Caco-2 (cell line): ENCODE measurements around the gene ABCA3. TPM values are rescaled to one million over a fixed set of nuclear protein-coding genes. Genes with fewer than 3 reads are reported as not detected.

ENCODE experiments used
- BruUV-seq: library from RNA; stranded (reverse); fragments of 400-500 nt; replicated peaks from 2 replicates; lab custom pipeline; 2021; lab: Mats Ljungman, UMichigan
- CTCF ChIA-PET: fragments of 300-600 bp; sonication (Branson Sonifier 250); formaldehyde crosslinking; loops from one replicate; lab custom pipeline; 2022; ENCODE audit warnings: antibody characterized with exemption; lab: Charles Lee
- POLR2A ChIA-PET: fragments of 300-600 bp; sonication (Branson Sonifier 250); formaldehyde crosslinking; loops from one replicate; lab custom pipeline; 2022; ENCODE audit warnings: antibody characterized with exemption; lab: Charles Lee
- DNase-seq, 2 experiments: peaks; one replicate each; pipeline versions ENCODE4 v3.0.0 to v3.0.0-alpha.2; 2020 to 2022
- H3K27me3 ChIP-seq: replicated peaks from 2 replicates; pipeline ENCODE4 v1.6.0; 2011; ENCODE audit warnings: low read length; ENCODE audit not compliant: control insufficient read depth, insufficient read depth
- H3K36me3 ChIP-seq: 2 replicates; pipeline ENCODE4 v1.5.1; 2011; ENCODE audit warnings: low read length; ENCODE audit not compliant: control insufficient read depth, insufficient read depth
- H3K4me1 ChIP-seq: fragments of 250-450 bp; sonication (Bioruptor Pico); 2 replicates; pipeline ENCODE4 v1.5.1; 2020; ENCODE audit warnings: mild to moderate bottlenecking
- H3K4me3 ChIP-seq: 2 replicates; pipeline ENCODE4 v1.5.1; 2011; ENCODE audit warnings: low read depth, mild to moderate bottlenecking, control low read depth, low read length
- H3K9me3 ChIP-seq: fragments of 250-450 bp; sonication (Bioruptor Pico); 2 replicates; pipeline ENCODE4 v1.5.1; 2020; ENCODE audit warnings: mild to moderate bottlenecking, moderate library complexity
- H3K27ac Mint-ChIP-seq: one replicate; pipeline ENCODE4 v1.8.0; 2022; ENCODE audit warnings: mixed read lengths; ENCODE audit not compliant: unreplicated experiment
- H3K27me3 Mint-ChIP-seq: one replicate; pipeline ENCODE4 v1.8.0; 2022; ENCODE audit warnings: mixed read lengths; ENCODE audit not compliant: insufficient read depth, unreplicated experiment
- H3K36me3 Mint-ChIP-seq: one replicate; pipeline ENCODE4 v1.8.0; 2022; ENCODE audit warnings: mild to moderate bottlenecking, mixed read lengths; ENCODE audit not compliant: insufficient read depth, unreplicated experiment
- H3K4me1 Mint-ChIP-seq: one replicate; pipeline ENCODE4 v1.8.0; 2022; ENCODE audit warnings: low read depth, mixed read lengths; ENCODE audit not compliant: unreplicated experiment
- H3K4me3 Mint-ChIP-seq: one replicate; pipeline ENCODE4 v1.8.0; 2022; ENCODE audit warnings: mild to moderate bottlenecking, moderate library complexity, mixed read lengths; ENCODE audit not compliant: unreplicated experiment
- H3K9me3 Mint-ChIP-seq: one replicate; pipeline ENCODE4 v1.8.0; 2022; ENCODE audit warnings: mixed read lengths; ENCODE audit not compliant: unreplicated experiment
- CTCF ChIP-seq, 2 experiments: fragments of 200-600 bp in 1 of 2; IDR thresholded peaks; 1 replicate in 1 of 2; 2 replicates in 1 of 2; pipeline versions ENCODE4 v1.5.1 to v1.8.0; 2011 to 2022; ENCODE audit warnings: antibody characterized with exemption in 1 of 2, control low read depth in 1 of 2, inconsistent platforms in 1 of 2, low read depth in 1 of 2, low read length in 1 of 2, mild to moderate bottlenecking in 1 of 2, moderate library complexity in 1 of 2; ENCODE audit not compliant: insufficient read depth in 1 of 2, severe bottlenecking in 1 of 2, unreplicated experiment in 1 of 2
- intact Hi-C: fragments of 100-400 bp; cut with micrococcal nuclease; formaldehyde crosslinking; loops from one replicate; pipeline ENCODE4 v1.10.0; 2022; ENCODE audit not compliant: unreplicated experiment
- total RNA-seq: library from RNA; stranded (reverse); gene quantifications from 2 replicates; pipeline ENCODE4 v1.2.3, GENCODE V29; 2022

The ABCA3 gene
- total RNA-seq, 1 experiment from 2014 or later = 16.1 TPM

GRCh38 chr16:2337431-2338296, 2.9 kb downstream of the ABCA3 start:
- Histone ChIP-seq H3K36me3 (no peaks in the 10 kb centered on the region), H3K9me3 (no peaks in the 10 kb centered on the region), H3K4me1 (0 out of 2 replicates have a peak, but pooled peaks cover 3% of the 10 kb centered on the region), H3K27me3 (no peaks in the 10 kb centered on the region), H3K4me3 (no peak overlapping the region)
- H3K9me3 Mint-ChIP-seq = no peaks in the 10 kb centered on the region
- H3K27ac Mint-ChIP-seq = no peak overlapping the region
- BruUV-seq = no TSS peak
- peaks cover 3% of the 10 kb centered on the region for H3K27me3 Mint-ChIP-seq
- H3K36me3 Mint-ChIP-seq = peaks cover 10% of the 10 kb centered on the region
- no peak for DNase-seq
- no peak overlapping the region for H3K4me3 Mint-ChIP-seq
- POLR2A ChIA-PET = no interaction called here
- no peaks in the 10 kb centered on the region for H3K4me1 Mint-ChIP-seq
- CTCF ChIA-PET = interaction anchor here (0.6 kb wide), 1 partner anchor 214 kb away, joined by 9 read pairs; no protein-coding TSS in a partner anchor
- TF ChIP-seq CTCF (IDR thresholded peaks at IDR 0.05; ENCODE audit: insufficient read depth in 1 of 2, low read depth in 1 of 2, low read length in 1 of 2, severe bottlenecking in 1 of 2, unreplicated experiment in 1 of 2) = no peak
- intact Hi-C loops = no loop called here

DNA sequence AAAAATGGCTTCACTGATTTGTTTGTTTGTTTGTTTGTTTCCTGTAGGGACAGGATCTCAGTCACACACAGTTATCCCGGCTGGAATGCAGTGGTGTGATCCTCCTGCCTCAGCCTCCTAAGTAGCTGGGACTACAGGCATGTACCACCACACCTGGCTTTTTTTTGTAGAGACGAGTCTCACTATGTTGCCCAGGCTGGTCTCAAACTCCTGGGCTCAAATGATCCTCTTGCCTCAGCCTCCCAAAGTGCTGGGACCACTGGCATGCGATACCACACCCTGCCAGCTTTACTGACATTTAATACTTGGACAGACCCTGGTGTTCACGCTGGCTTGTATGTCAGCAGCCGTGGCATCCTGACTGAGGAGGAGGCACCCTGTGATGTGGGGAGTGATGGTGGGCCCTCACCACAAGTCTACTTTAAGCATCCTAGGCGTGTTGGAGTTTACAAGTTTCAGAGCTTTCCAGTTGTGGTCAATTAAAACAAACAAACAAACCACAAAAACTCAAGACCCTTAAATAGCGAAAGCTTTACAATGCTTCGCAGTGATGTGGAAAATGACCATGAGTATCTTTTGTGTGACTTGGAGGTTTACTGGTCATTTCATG, 5.1 kb downstream of the ABCA3 start:
- Histone ChIP-seq H3K4me3 (no peak overlapping the region), H3K36me3 (no peaks in the 10 kb centered on the region), H3K4me1 (0 out of 2 replicates have a peak, but pooled peaks cover 3% of the 10 kb centered on the region), H3K9me3 (no peaks in the 10 kb centered on the region), H3K27me3 (no peaks in the 10 kb centered on the region)
- CTCF ChIA-PET = no interaction called here
- Mint-ChIP-seq H3K27ac (no peak overlapping the region), H3K9me3 (no peaks in the 10 kb centered on the region), H3K4me1 (no peaks in the 10 kb centered on the region), H3K27me3 (peaks cover 3% of the 10 kb centered on the region), H3K4me3 (no peak overlapping the region), H3K36me3 (peaks cover 11% of the 10 kb centered on the region)
- TF ChIP-seq CTCF (IDR thresholded peaks at IDR 0.05; ENCODE audit: insufficient read depth in 1 of 2, low read depth in 1 of 2, low read length in 1 of 2, severe bottlenecking in 1 of 2, unreplicated experiment in 1 of 2) = no peak
- intact Hi-C loops = no loop called here
- no peak for DNase-seq
- POLR2A ChIA-PET = no interaction called here
- no TSS peak for BruUV-seq

DNA sequence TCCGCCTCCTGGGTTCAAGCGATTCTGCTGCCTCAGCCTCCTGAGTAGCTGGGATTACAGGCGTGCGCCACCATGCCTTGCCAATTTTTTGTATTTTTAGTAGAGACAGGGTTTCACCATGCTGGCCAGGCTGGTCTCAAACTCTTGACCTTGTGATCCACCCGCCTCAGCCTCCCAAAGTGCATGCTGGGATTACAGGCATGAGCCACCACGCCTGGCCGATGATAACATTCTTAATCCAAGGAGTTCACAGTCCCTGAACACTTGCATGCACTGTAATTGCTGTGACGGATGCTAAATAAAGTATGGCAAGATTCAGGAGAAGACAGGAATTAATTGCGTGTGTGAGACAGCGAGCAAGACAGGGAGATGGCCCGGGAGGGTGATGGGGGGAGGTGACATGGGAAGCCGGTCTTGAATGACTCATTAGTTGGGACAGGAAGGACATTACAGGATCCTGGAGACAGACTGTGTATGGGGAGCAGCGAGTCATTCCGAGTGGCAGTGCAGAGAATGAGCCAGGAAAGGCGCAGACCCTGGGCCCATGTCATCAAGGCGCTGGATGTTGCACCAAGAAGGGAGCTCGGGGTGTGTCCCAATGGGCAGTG, 6.7 kb downstream of the ABCA3 start:
- intact Hi-C loops = no loop called here
- Mint-ChIP-seq H3K9me3 (no peaks in the 10 kb centered on the region), H3K27ac (no peak overlapping the region), H3K4me3 (no peak overlapping the region), H3K27me3 (no peaks in the 10 kb centered on the region), H3K4me1 (no peaks in the 10 kb centered on the region), H3K36me3 (peaks cover 6% of the 10 kb centered on the region)
- Histone ChIP-seq H3K9me3 (no peaks in the 10 kb centered on the region), H3K27me3 (no peaks in the 10 kb centered on the region), H3K4me3 (no peak overlapping the region), H3K36me3 (no peaks in the 10 kb centered on the region), H3K4me1 (0 out of 2 replicates have a peak, but pooled peaks cover under 1% of the 10 kb centered on the region)
- CTCF ChIA-PET = no interaction called here
- no TSS peak for BruUV-seq
- no peak for DNase-seq
- POLR2A ChIA-PET = no interaction called here
- no peak for TF ChIP-seq CTCF (IDR thresholded peaks at IDR 0.05; ENCODE audit: insufficient read depth in 1 of 2, low read depth in 1 of 2, low read length in 1 of 2, severe bottlenecking in 1 of 2, unreplicated experiment in 1 of 2)
